MCF 10A (cell line): ENCODE measurements around the gene UCP2. TPM values are rescaled to one million over a fixed set of nuclear protein-coding genes. Genes with fewer than 3 reads are reported as not detected.

Experiments
- BruUV-seq: library from RNA; stranded (reverse); fragments of 400-500 nt; replicated peaks from 2 replicates; lab custom pipeline; 2021; lab: Mats Ljungman, UMichigan
- CTCF ChIA-PET: fragments of 300-600 bp; sonication (Branson Sonifier 250); formaldehyde crosslinking; extraction: SDS; loops from one replicate; lab custom pipeline; 2021; ENCODE audit warnings: antibody characterized with exemption, inconsistent platforms; lab: Yijun Ruan, JAX
- POLR2A ChIA-PET: fragments of 300-600, 350-650 bp; sonication (Branson Sonifier 250); formaldehyde crosslinking; extraction: SDS; loops from one replicate; lab custom pipeline; 2020; ENCODE audit warnings: antibody characterized with exemption, inconsistent platforms; lab: Yijun Ruan, JAX
- DNase-seq: peaks from one replicate; pipeline ENCODE4 v3.0.0-alpha.2; 2018; ENCODE audit not compliant: unreplicated experiment
- H3K27ac Mint-ChIP-seq: one replicate; pipeline ENCODE4 v1.8.0; 2022; ENCODE audit warnings: mild to moderate bottlenecking, low read depth, mixed read lengths; ENCODE audit not compliant: unreplicated experiment
- H3K27me3 Mint-ChIP-seq: one replicate; pipeline ENCODE4 v1.8.0; 2022; ENCODE audit warnings: mixed read lengths; ENCODE audit not compliant: insufficient read depth, unreplicated experiment
- H3K36me3 Mint-ChIP-seq: one replicate; pipeline ENCODE4 v1.8.0; 2022; ENCODE audit warnings: mild to moderate bottlenecking, moderate library complexity, mixed read lengths; ENCODE audit not compliant: insufficient read depth, unreplicated experiment
- H3K4me1 Mint-ChIP-seq: one replicate; pipeline ENCODE4 v1.8.0; 2022; ENCODE audit warnings: mixed read lengths; ENCODE audit not compliant: insufficient read depth, unreplicated experiment
- H3K4me3 Mint-ChIP-seq: one replicate; pipeline ENCODE4 v1.8.0; 2022; ENCODE audit warnings: mild to moderate bottlenecking, moderate library complexity, mixed read lengths; ENCODE audit not compliant: unreplicated experiment
- H3K9me3 Mint-ChIP-seq: one replicate; pipeline ENCODE4 v1.8.0; 2022; ENCODE audit warnings: mixed read lengths; ENCODE audit not compliant: unreplicated experiment
- intact Hi-C: fragments of 100-400 bp; cut with micrococcal nuclease; formaldehyde crosslinking; loops from 2 replicates; pipeline ENCODE4 v1.14.1; 2022
- total RNA-seq: library from RNA; stranded (reverse); gene quantifications from 2 replicates; pipeline ENCODE4 v1.2.3, GENCODE V29; 2022
- TF ChIP-seq, protein P1 (sequence below): fragments of 200-600 bp; IDR thresholded peaks from one replicate; pipeline ENCODE4 v1.8.0; 2022; ENCODE audit warnings: antibody characterized with exemption, mild to moderate bottlenecking; ENCODE audit not compliant: unreplicated experiment

Gene UCP2
- total RNA-seq, 1 experiment from 2014 or later, result not detected

GRCh38 chr11:74004046-74004695, 21.5 kb upstream of the UCP2 start:
- H3K4me1 Mint-ChIP-seq, result peaks cover 5% of the 10 kb centered on the region
- ChIA-PET CTCF (interaction anchor here (0.6 kb wide), 1 partner anchor 18 kb away, joined by 3 read pairs; no protein-coding TSS in a partner anchor), POLR2A (interaction anchor here (1.2 kb wide), 1 partner anchor 10 kb away, joined by 3 read pairs; no protein-coding TSS in a partner anchor)
- intact Hi-C loops, result no loop called here
- H3K36me3 Mint-ChIP-seq, result peaks cover 7% of the 10 kb centered on the region
- TF ChIP-seq, protein P1, sequence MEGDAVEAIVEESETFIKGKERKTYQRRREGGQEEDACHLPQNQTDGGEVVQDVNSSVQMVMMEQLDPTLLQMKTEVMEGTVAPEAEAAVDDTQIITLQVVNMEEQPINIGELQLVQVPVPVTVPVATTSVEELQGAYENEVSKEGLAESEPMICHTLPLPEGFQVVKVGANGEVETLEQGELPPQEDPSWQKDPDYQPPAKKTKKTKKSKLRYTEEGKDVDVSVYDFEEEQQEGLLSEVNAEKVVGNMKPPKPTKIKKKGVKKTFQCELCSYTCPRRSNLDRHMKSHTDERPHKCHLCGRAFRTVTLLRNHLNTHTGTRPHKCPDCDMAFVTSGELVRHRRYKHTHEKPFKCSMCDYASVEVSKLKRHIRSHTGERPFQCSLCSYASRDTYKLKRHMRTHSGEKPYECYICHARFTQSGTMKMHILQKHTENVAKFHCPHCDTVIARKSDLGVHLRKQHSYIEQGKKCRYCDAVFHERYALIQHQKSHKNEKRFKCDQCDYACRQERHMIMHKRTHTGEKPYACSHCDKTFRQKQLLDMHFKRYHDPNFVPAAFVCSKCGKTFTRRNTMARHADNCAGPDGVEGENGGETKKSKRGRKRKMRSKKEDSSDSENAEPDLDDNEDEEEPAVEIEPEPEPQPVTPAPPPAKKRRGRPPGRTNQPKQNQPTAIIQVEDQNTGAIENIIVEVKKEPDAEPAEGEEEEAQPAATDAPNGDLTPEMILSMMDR, result no peak
- H3K27me3 Mint-ChIP-seq, result no peaks in the 10 kb centered on the region
- BruUV-seq, result no TSS peak
- no peak for DNase-seq
- H3K4me3 Mint-ChIP-seq, result no peak overlapping the region
- H3K27ac Mint-ChIP-seq, result no peak overlapping the region
- no peaks in the 10 kb centered on the region for H3K9me3 Mint-ChIP-seq

- intact Hi-C loops, result no loop called here
- ChIA-PET POLR2A (no interaction called here), CTCF (no interaction called here)
- DNase-seq, result no peak
- TF ChIP-seq, protein P1, result no peak
- Mint-ChIP-seq H3K27ac (no peak overlapping the region), H3K9me3 (no peaks in the 10 kb centered on the region), H3K4me3 (no peak overlapping the region), H3K27me3 (no peaks in the 10 kb centered on the region), H3K36me3 (peaks cover 7% of the 10 kb centered on the region), H3K4me1 (peaks cover 5% of the 10 kb centered on the region)
- no TSS peak for BruUV-seq
Observed at GRCh38 chr11:74002832-74003231, 20.2 kb upstream of the UCP2 start.

GRCh38 chr11:74001822-74002286, 19.2 kb upstream of the UCP2 start:
- Mint-ChIP-seq H3K4me3 (no peak overlapping the region), H3K27me3 (no peaks in the 10 kb centered on the region), H3K36me3 (peaks cover 7% of the 10 kb centered on the region), H3K9me3 (no peaks in the 10 kb centered on the region), H3K4me1 (peaks cover 5% of the 10 kb centered on the region), H3K27ac (no peak overlapping the region)
- TF ChIP-seq, protein P1, result no peak
- ChIA-PET CTCF (no interaction called here), POLR2A (interaction anchor here (0.9 kb wide), 1 partner anchor 10 kb away, joined by 4 read pairs; no protein-coding TSS in a partner anchor)
- no peak for DNase-seq
- BruUV-seq, result no TSS peak
- intact Hi-C loops, result no loop called here

DNA sequence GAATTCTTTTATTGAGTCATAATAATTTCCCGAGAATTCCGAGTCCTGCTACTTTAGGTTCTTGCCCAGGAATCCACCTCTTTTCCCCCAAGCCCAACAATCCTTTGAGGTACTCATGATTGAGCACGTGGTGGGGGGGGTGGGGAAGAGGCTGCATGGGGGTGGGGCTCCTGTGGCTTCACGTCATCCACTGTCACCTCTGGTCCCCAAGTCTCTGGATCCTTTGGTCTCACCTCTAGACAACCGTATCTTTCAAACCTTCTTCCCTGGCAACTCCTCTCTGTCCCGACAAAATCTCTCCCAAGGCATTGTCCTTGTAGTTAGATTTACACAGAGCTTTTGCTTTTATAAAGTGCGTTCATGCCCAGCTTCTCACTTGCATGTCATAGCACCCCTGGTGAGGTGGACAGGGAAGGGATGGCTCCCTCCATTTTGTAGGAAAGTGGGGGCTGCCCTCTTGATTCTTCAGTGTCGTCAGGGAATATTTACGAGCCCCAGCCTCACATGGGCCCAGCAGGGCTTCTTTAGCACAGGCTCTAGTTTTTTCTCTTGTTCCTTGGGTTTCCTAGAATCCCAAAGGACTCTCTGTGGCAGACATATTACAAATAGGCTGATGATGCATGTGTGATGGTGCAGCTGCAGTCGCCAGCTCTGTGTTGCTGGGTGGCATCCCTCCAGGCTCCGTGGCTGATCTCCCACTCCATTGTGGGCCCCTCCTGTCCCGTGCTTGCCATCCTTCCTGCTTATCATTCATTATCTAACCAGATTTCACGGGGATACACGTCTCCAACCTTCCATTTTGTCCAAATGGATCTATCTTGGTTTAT, 17.9 kb upstream of the UCP2 start:
- no TSS peak for BruUV-seq
- Mint-ChIP-seq H3K9me3 (no peaks in the 10 kb centered on the region), H3K4me1 (peaks cover 5% of the 10 kb centered on the region), H3K4me3 (no peak overlapping the region), H3K27me3 (no peaks in the 10 kb centered on the region), H3K27ac (no peak overlapping the region), H3K36me3 (peaks cover 7% of the 10 kb centered on the region)
- ChIA-PET CTCF (interaction anchor here (0.7 kb wide), 1 partner anchor 449 kb away, joined by 3 read pairs; no protein-coding TSS in a partner anchor), POLR2A (no interaction called here)
- TF ChIP-seq, protein P1, result no peak
- no peak for DNase-seq
- intact Hi-C loops, result no loop called here
